ENCODE measurements around the gene TAGLN.

The TAGLN gene

GRCh38 chr11:117232092-117232878, 33.1 kb downstream of the TAGLN start, which contains the start of gene RNF214:
RNF214 (plus strand) TSS chr11:117232671; CDS start chr11:117234273, 1,602 bp downstream.
- DNase-seq, result peak; percentile 79

- no peak for DNase-seq
Measured at GRCh38 chr11:117232911-117233409, 33.8 kb downstream of the TAGLN start.

GRCh38 chr11:117238221-117238620, 39.1 kb downstream of the TAGLN start:
- DNase-seq, result no peak

GRCh38 chr11:117239295-117239694, 40.1 kb downstream of the TAGLN start:
- DNase-seq, result no peak

GRCh38 chr11:117248341-117248740, 49.2 kb downstream of the TAGLN start:
- no peak for DNase-seq

- no peak for DNase-seq
Measured at GRCh38 chr11:117249571-117249970, 50.4 kb downstream of the TAGLN start.

GRCh38 chr11:117251506-117251905, 52.3 kb downstream of the TAGLN start:
- no peak for DNase-seq

- DNase-seq, result no peak
Measured at GRCh38 chr11:117255966-117256365, 56.8 kb downstream of the TAGLN start.

GRCh38 chr11:117256573-117256972, 57.4 kb downstream of the TAGLN start:
- no peak for DNase-seq

Measured in CD4-positive, alpha-beta T cell treated with Interleukin-6 for 4 hours (primary cell).